Hepatic stellate cell (primary cell): Measurements from ENCODE around the gene DST.

Experiments used
- DNase-seq: peaks from one replicate; pipeline ENCODE4 v3.0.0; 2011; ENCODE audit warnings: low spot score

The DST gene

GRCh38 chr6:56481957-56482356 lies 160.7 kb downstream of the DST start:
- DNase-seq, result no peak

DNA sequence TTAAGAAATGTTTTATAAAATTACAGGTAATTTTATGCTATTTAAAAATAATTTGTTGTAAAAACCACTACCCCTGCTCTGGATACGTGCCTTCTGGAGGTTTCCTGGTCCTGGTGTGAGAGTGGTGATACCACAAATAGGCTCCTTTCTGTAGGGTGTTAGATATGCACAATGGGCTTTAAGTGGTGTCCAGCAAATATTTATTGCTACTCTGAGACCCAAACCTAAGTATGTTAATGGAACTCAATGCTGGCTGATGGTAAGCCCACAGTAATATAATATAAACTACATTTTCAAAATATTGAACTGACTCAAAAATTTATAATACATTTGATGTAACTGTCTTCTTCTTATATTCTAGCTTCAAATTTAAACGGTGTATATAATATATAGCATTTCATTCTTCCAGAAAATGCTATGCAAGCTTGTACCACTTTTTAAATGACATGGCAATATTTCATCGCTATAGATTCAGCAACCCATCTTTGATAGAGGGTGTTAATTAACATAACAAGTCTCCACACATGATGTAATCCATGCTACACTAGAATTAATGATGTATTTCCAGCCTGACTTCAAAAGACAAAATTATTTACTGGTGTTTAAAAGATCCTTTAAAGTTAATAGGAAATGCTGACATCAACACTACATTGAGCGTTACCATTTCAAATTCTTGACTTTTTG lies 161.9 kb downstream of the DST start:
- DNase-seq, result no peak

GRCh38 chr6:56480246-56480645 lies 162.4 kb downstream of the DST start:
- DNase-seq, result no peak

DNA sequence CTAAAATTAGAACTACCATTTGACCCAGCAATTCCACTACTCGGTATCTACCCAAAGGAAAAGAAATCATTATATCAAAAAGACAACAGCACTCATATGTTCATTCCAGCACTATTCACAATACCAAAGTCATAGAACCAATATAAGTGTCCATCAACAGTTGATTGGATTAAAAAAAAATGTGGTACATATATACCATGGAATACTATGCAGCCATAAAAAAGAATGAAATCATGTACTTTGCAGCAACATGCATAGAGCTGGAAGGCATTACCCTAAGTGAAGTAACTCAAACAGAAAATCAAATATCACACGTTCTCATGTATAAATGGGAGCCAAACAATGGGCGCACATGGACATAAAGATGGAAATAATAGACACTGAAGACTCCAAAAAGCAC lies 163.3 kb downstream of the DST start:
- no peak for DNase-seq

DNA sequence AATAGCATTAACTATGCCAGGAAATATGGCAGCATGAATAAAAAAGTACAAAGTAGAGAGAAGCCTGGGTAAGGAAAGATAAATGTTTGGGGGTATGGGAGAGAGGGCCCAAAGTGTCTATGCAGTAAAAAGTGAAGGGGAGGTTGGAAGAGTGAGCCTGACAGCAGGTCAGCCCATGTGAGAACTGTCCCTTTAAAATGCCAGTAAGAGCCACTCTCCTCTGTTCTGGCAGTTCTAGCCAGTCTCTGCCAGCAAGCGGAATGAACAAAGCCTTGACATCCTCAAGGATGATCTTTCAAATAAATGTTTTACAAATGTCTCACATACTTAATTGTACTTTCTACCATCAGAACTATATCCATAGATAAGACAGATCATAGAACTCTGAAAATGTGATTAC lies 164.5 kb downstream of the DST start:
- no peak for DNase-seq

GRCh38 chr6:56477241-56477640 lies 165.4 kb downstream of the DST start:
- DNase-seq, result no peak

DNA sequence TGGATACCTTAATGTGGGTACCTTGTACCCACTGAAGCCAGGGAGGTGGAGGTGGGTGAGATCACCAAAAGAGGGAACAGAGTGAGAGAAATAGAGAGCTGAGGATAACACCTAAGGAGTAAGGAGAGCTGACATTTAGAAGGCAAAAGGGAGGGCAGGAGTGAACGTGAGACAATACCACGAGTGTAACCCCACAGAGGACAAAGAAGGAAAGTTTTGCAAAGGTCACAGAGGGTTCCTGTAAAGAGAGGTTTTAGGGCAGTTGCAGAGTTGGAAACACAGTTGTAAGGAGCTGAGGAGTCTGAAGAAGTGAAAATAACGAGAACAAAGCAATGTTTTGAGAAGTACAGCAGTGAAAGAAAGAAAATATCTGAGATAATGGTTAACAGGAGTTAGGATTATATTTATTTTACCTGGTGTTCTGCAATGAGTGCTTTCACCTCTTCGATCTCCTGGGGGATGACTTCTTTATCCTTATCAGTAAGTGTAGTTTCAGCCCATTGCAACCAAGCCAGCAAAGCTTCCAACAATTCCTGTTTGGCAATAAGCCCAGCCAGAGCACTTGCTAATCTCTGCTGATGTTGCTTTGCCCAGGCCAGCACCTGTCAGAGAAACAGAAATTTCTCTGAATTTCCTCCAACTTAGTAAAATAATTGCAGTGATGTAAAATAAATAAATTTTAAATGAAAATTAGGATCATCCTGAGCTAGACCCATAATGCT lies 166.8 kb downstream of the DST start:
- DNase-seq, result no peak

GRCh38 chr6:56474532-56474931 lies 168.2 kb downstream of the DST start:
- no peak for DNase-seq

GRCh38 chr6:56463443-56463842 lies 179.2 kb downstream of the DST start:
- no peak for DNase-seq

- DNase-seq, result no peak
Observed at GRCh38 chr6:56459030-56459805, 183.5 kb downstream of the DST start.

DNA sequence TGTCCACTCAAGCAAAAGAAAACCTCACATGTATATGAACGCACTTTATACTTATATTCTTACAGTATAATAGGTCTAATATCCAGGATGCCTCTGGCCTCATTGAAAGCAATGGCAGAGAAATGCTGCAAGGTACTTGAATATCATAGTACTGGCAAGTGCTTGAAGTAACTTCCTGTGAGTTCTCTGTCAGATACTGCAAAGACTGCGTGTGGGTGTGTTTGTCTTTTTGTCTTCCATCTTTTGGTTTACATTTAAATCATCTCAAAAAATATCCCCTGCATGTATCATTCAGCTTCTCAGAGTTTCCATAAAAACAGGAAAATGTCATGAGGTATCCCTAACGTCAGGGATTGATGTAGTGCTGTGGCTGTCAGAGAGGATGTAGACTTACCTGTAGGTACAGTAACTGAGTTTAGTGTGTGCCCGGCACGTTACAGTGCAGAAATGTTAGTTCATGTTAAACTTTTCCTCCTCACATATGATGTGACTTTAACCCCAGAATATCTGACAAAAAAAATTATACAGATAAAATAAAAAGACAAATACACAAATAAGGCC lies 184.3 kb downstream of the DST start:
- no peak for DNase-seq

DNA sequence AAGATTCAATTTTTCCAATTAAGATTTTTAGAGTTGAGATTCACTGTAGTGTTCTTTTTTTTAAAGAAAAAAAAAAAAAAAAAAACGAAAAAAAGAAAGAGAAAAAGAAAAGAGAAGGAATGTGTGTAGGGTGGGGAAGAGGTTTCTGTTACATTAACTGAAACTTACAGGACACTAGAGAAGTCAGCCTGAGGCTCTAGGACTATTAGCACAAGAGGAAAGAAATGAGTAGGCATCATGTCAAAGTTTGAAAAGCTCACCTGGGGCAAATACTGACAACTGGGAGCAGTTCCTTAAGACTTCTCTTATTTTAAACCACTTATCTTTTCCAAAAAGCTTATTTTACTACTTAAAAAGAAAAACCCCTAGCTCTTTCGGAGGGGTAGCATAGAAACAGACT lies 185.9 kb downstream of the DST start:
- DNase-seq, result no peak

GRCh38 chr6:56450882-56451739 lies 191.6 kb downstream of the DST start:
- no peak for DNase-seq

DNA sequence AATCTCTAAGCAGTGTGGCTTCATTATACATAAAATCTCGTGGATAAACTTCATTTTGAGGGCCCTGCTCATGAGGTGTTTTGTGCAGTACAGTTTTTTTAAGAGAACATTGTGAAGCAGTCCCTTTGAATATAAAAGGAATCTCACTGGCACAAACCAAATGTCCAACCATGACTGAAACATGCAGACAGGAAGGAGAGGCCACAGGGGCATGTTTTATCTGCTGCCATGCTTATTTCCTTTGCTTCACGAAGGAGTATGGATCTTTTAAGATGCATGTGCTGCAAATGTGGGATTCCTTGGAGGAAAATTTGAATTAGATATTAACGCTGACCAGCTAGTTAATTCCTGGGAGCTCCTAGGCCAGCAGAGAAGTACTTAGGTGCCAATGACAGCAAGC lies 192.3 kb downstream of the DST start:
- DNase-seq, result no peak

DNA sequence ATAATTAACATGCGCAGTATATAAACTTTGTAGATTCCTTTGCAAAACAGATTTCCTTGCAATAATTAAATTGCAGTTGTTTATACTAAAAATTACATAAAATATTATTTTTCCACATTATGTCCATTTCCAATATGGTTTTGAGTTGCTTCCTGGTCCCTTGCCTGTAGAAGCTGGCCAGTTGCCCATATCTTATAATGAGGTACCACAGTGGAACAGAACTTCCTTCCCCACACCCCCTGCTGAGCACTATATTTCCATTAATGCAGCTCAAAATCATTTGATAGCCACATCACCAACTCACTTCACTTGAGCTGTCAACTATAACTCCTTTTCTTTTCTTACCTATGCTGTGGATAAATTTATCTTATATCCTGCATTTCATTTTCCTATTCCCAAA lies 194.6 kb downstream of the DST start:
- no peak for DNase-seq

DNA sequence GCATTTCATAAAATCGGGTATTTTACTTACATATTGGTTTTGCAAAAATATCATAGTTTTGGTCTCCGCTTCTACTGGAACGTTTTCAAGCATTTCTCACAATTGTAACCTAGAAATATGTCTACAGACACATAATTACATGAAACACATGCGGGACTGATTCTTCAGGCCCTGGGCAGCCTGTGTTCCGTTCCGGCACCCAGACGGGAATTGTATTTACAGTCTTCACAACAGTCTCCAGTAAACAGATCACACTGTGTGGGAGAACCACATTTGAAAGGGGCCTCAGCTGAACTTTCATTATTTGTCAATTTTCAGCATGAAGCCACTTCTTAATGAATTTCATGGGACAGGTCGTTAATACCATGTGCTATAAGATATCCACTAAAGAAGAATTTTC lies 196.9 kb downstream of the DST start:
- DNase-seq, result no peak

GRCh38 chr6:56444855-56445254 lies 197.8 kb downstream of the DST start:
- DNase-seq, result no peak

DNA sequence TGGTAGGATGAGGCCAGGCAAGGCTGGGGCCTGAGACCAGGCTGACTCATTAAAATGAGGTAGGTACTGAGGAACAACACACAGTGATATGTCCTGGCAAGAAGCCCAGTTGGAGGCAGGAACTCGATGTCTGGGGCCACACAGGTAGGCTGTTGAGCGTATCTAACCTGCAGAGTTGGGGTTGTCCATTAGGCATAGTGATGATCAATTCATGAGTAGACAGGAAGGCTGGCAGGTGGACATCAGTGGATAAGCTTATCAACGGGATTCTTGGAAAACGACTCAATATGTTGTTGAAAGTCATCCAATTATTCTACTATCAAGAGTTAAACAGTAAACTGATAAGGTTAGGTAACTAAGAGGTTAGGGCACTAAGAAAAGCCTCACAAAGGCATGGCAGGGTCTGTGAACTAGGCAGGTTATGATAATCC lies 202.1 kb downstream of the DST start:
- no peak for DNase-seq

DNA sequence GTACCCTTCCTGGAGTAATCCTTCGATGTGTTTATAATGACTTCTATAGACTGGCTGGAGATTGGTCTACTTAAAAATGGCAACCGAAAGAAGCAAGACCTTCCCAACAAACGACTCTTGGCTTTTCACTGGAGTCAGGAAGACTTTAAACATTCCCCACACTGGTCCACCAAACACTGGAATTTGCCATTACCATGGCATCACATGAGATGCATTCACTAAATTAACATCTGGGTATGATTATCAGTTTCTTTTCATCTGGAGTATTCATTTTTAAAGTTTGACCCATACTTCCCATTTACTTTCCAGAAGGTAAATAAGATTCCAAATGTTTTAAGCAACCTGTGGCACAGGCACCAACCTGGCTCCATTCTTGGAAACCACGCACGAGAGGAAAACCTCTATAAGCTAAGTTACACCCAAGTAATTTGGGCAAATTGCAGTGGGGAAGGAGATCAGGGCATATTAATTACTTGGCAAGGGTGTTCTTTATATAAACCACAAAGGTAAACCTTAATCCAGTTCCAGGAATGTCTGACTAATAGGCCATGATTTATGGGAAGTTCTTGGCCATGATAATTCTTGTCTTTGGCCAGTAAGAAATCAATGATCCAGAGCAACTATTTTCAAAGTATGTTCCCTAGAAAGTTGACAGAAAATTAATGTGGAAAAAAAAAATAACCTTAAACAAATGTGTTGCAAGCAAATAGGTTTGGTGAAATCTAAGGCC lies 205.4 kb downstream of the DST start:
- DNase-seq, result no peak

DNA sequence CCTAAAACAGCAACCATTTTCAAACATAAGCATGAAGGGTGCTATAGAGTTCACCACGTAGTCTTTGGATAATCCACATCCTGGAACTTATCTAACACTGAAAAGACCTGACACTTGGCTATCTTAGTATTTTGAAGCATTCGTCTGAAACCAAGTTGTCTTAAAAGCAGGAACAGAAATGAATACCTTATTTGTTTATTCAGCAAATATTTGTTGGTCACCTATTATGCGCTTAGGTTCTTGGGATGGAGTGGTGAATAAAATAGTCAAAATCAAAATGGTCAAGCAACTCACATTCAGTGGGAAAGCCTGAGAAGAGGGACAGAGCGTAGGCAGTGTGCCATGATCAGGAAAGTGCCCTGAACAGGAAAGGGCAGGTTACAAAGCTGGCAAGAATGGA lies 206.9 kb downstream of the DST start:
- no peak for DNase-seq

DNA sequence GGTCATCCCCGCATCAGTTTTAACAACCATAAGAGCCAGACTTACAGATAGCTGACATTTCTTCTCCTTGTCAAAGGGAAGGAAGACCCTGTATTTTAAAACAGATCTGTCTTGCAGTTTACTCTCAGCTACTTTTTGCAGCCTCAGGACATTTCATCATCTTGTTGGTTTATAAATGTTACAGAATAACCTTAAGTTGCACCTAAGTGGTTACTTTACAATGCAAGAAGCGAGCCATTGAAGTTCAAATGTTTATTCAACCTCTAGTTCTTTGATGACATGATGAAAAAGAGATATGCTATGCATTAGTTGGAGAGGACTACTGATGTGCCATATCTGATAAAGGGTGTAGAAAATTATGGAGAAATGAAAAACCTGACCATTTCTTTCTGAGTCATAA lies 207.4 kb downstream of the DST start:
- DNase-seq, result no peak
